Endothelial cell of umbilical vein (primary cell): ENCODE results near the gene EGFL7. TPM values are rescaled to one million over a fixed set of nuclear protein-coding genes. Genes with fewer than 3 reads are reported as not detected.

Experiments used
- BruUV-seq: library from RNA; stranded (reverse); fragments of 400-500 nt; replicated peaks from 2 replicates; lab custom pipeline; 2021; lab: Mats Ljungman, UMichigan
- CTCF ChIA-PET: fragments of 300-600, 350-600 bp; sonication (Branson Sonifier 250); formaldehyde crosslinking; loops from one replicate; lab custom pipeline; 2021; ENCODE audit warnings: antibody characterized with exemption, inconsistent platforms; lab: Charles Lee
- POLR2A ChIA-PET: fragments of 300-600, 350-600 bp; sonication (Branson Sonifier 250); formaldehyde crosslinking; loops from one replicate; lab custom pipeline; 2021; ENCODE audit warnings: antibody characterized with exemption, inconsistent platforms; lab: Charles Lee
- DNase-seq: peaks from one replicate; pipeline ENCODE4 v3.0.0-alpha.2; 2011; ENCODE audit warnings: low read depth, low spot score
- FAIRE-seq: peaks from 2 replicates; lab custom pipeline; 2011; peaks lifted over from hg19 to GRCh38; lab: Jason Lieb, UNC
- H2AFZ ChIP-seq: 2 replicates; pipeline ENCODE4 v1.6.0; 2012; ENCODE audit warnings: low read depth, low read length, control low read depth, inconsistent platforms
- H3K27ac ChIP-seq: 2 replicates; pipeline ENCODE4 v1.5.1; 2011; ENCODE audit warnings: low read depth, mild to moderate bottlenecking, control low read depth, low read length, moderate library complexity; ENCODE audit not compliant: insufficient read depth
- H3K27me3 ChIP-seq, 2 experiments: 2 replicates each; pipeline versions ENCODE4 v1.6.0 to v1.6.1; 2011; ENCODE audit warnings: low read length in 2 of 2, mixed read lengths in 1 of 2; ENCODE audit not compliant: control insufficient read depth in 2 of 2, insufficient read depth in 2 of 2
- H3K36me3 ChIP-seq, 2 experiments: 2 replicates in 1 of 2; 3 replicates in 1 of 2; pipeline ENCODE4 v1.5.1; 2011; ENCODE audit warnings: low read length in 2 of 2, mild to moderate bottlenecking in 1 of 2, moderate library complexity in 1 of 2; ENCODE audit not compliant: control insufficient read depth in 2 of 2, insufficient read depth in 2 of 2; ENCODE audit errors: extremely low read depth in 1 of 2
- H3K4me1 ChIP-seq: 3 replicates; pipeline ENCODE4 v1.5.1; 2011; ENCODE audit warnings: mild to moderate bottlenecking, low read length; ENCODE audit not compliant: control insufficient read depth, insufficient read depth; ENCODE audit errors: extremely low read depth
- H3K4me2 ChIP-seq: 2 replicates; pipeline ENCODE4 v1.6.1; 2011; ENCODE audit warnings: low read length, control low read depth, mixed read lengths; ENCODE audit not compliant: insufficient read depth
- H3K4me3 ChIP-seq, 3 experiments: fragments of 200-600 bp in 1 of 3; sonication (generic), shearing (Covaris generic) in 1 of 3; replicated peaks in 1 of 3; 2 replicates each; pipeline ENCODE4 v1.5.1; 2011 to 2016; ENCODE audit warnings: control low read depth in 3 of 3, low read length in 3 of 3, mild to moderate bottlenecking in 2 of 3, inconsistent platforms in 1 of 3, low read depth in 1 of 3, moderate library complexity in 1 of 3; ENCODE audit not compliant: insufficient read depth in 1 of 3
- H3K79me2 ChIP-seq: 2 replicates; pipeline ENCODE4 v1.6.0; 2012; ENCODE audit warnings: low read length, inconsistent platforms; ENCODE audit not compliant: control insufficient read depth, insufficient read depth
- H3K9ac ChIP-seq: replicated peaks from 2 replicates; pipeline ENCODE3; 2011; ENCODE audit warnings: low read length, control low read depth; ENCODE audit not compliant: insufficient read depth; ENCODE audit errors: extremely low read depth
- H3K9me1 ChIP-seq: replicated peaks from 3 replicates; pipeline ENCODE4 v1.6.0; 2011; ENCODE audit warnings: mild to moderate bottlenecking, low read length; ENCODE audit not compliant: control insufficient read depth, insufficient read depth; ENCODE audit errors: extremely low read depth
- H3K9me3 ChIP-seq: replicated peaks from 2 replicates; pipeline ENCODE4 v1.5.1; 2012; ENCODE audit warnings: low read length, inconsistent platforms; ENCODE audit not compliant: control insufficient read depth, insufficient read depth
- H4K20me1 ChIP-seq: replicated peaks from 2 replicates; pipeline ENCODE3; 2011; ENCODE audit warnings: mild to moderate bottlenecking, low read length; ENCODE audit not compliant: control insufficient read depth, insufficient read depth; ENCODE audit errors: extremely low read depth
- CTCF ChIP-seq, 2 donors: IDR thresholded peaks; 1 replicate in 1 of 2; 2 replicates in 1 of 2; pipeline ENCODE4 v1.5.1; 2011; ENCODE audit warnings: low read length in 2 of 2, mild to moderate bottlenecking in 2 of 2, moderate library complexity in 2 of 2, control low read depth in 1 of 2, inconsistent platforms in 1 of 2, low read depth in 1 of 2; ENCODE audit not compliant: insufficient read depth in 1 of 2; ENCODE audit errors: extremely low read depth in 1 of 2
- EZH2 ChIP-seq: IDR thresholded peaks from 2 replicates; pipeline ENCODE4 v1.6.1; 2012; ENCODE audit warnings: borderline replicate concordance, low read depth, mild to moderate bottlenecking, moderate library complexity, low read length, inconsistent platforms; ENCODE audit not compliant: severe bottlenecking
- FOS ChIP-seq: IDR thresholded peaks from 2 replicates; pipeline ENCODE4 v1.6.1; 2011; ENCODE audit warnings: mild to moderate bottlenecking, low read length, moderate library complexity, borderline replicate concordance; ENCODE audit not compliant: insufficient read depth
- GATA2 ChIP-seq: IDR thresholded peaks from 2 replicates; pipeline ENCODE4 v1.7.0; 2011; ENCODE audit warnings: low read depth, mild to moderate bottlenecking, moderate library complexity, mixed read lengths, low read length; ENCODE audit not compliant: insufficient read length, insufficient read depth
- JUN ChIP-seq: IDR thresholded peaks from 2 replicates; pipeline ENCODE4 v1.6.1; 2011; ENCODE audit warnings: borderline replicate concordance, low read depth; ENCODE audit not compliant: insufficient read length, insufficient read depth
- MYC ChIP-seq: IDR thresholded peaks from one replicate; pipeline ENCODE4 v1.6.1; 2011; ENCODE audit warnings: mild to moderate bottlenecking, low read depth, low read length
- POLR2A ChIP-seq: IDR thresholded peaks from 2 replicates; pipeline ENCODE4 v1.6.1; 2012; ENCODE audit warnings: low read depth, mild to moderate bottlenecking, control low read depth, low read length
- POLR2AphosphoS5 ChIP-seq: IDR thresholded peaks from 2 replicates; pipeline ENCODE4 v1.6.1; 2012; ENCODE audit warnings: low read depth, mild to moderate bottlenecking, control low read depth, low read length, moderate library complexity; ENCODE audit not compliant: insufficient read depth
- dilution Hi-C: fragments of 300-500 bp; cut with MboI; formaldehyde crosslinking; loops from one replicate; pipeline ENCODE4 v1.15.0; 2019; ENCODE audit warnings: low sequenced_read_pairs; ENCODE audit not compliant: extremely low pct_ligation_motif_present
- intact Hi-C: fragments of 100-400 bp; cut with micrococcal nuclease; formaldehyde crosslinking; loops from one replicate; pipeline ENCODE4 v1.10.0; 2022
- polyA plus RNA-seq, 4 experiments: library from polyadenylated mRNA; depleted of rRNA in 3 of 4; stranded (reverse) in 3 of 4; unstranded in 1 of 4; fragments of >200 nt; gene quantifications; 2 replicates each; pipeline versions ENCODE4 v1.2.1 to v1.2.3, GENCODE V29; 2011 to 2012; ENCODE audit warnings: missing spikeins in 1 of 4
- total RNA-seq: library from RNA; stranded (reverse); gene quantifications from 2 replicates; pipeline ENCODE4 v1.2.3, GENCODE V29; 2021
- TF ChIP-seq, protein P1 (sequence below): IDR thresholded peaks from 2 replicates; pipeline ENCODE4 v1.6.1; 2011; ENCODE audit not compliant: insufficient read depth, insufficient read length

The EGFL7 gene
- total and polyA plus RNA-seq, 2 donors (not counting 3 experiments of a cell fraction or from before 2014, with no cell fraction given): 1,043 to 1,377 TPM

- dilution Hi-C loops (no loop called here), intact Hi-C loops (no loop called here)
- Histone ChIP-seq H3K4me2 (no peak overlapping the region), H2AFZ (no peak overlapping the region), H3K4me3 (no peak overlapping the region), H3K27me3 (no peaks in the 10 kb centered on the region), H3K4me1 (peaks cover 54% of the 10 kb centered on the region), H3K9me1 (no peaks in the 10 kb centered on the region), H3K9ac (no peak overlapping the region), H3K36me3 (no peaks in the 10 kb centered on the region), H3K9me3 (no peaks in the 10 kb centered on the region), H3K27ac (no peak overlapping the region), H4K20me1 (no peaks in the 10 kb centered on the region), H3K79me2 (peaks cover 12% of the 10 kb centered on the region)
- TF ChIP-seq GATA2: no peak
- TF ChIP-seq EZH2: no peak
- TF ChIP-seq MYC: no peak
- no peak for TF ChIP-seq POLR2AphosphoS5
- no peak for TF ChIP-seq POLR2A
- TF ChIP-seq CTCF (IDR thresholded peaks at IDR 0.05; ENCODE audit: extremely low read depth in 1 of 2, insufficient read depth in 1 of 2, low read depth in 1 of 2, low read length in 2 of 2): no peak
- no peak for TF ChIP-seq JUN
- no peak for TF ChIP-seq FOS
- TF ChIP-seq, protein P1, sequence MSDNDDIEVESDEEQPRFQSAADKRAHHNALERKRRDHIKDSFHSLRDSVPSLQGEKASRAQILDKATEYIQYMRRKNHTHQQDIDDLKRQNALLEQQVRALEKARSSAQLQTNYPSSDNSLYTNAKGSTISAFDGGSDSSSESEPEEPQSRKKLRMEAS: no peak
- CTCF ChIA-PET: no interaction called here
- no peak for DNase-seq
- FAIRE-seq: no peak
- POLR2A ChIA-PET: interaction anchor here (10.7 kb wide), 1 partner anchor 13 kb away, joined by 161 read pairs; the partner anchor contains the start of gene EGFL7
- BruUV-seq: no TSS peak
Measured at GRCh38 chr9:136651860-136652259, 10.9 kb upstream of the EGFL7 start.
